ENCODE results near the gene CDS2. TPM values are rescaled to one million over a fixed set of nuclear protein-coding genes. Genes with fewer than 3 reads are reported as not detected.

CDS2 gene
- total and polyA plus RNA-seq, 2 experiments from 2014 or later: 16.8 to 40.8 TPM

GRCh38 chr20:5188736-5189135 is 61.9 kb downstream of the CDS2 start (continued):
- TF ChIP-seq ZNF462 (CRISPR knock-in tag; IDR thresholded peaks at IDR 0.05): no peak
- TF ChIP-seq REST (IDR thresholded peaks at IDR 0.05; ENCODE audit: unreplicated experiment): no peak
- TF ChIP-seq NANOG (IDR thresholded peaks at IDR 0.05; ENCODE audit: borderline replicate concordance): no peak
- TF ChIP-seq STAT1 (IDR thresholded peaks at IDR 0.05; ENCODE audit: unreplicated experiment): no peak
- no peak for TF ChIP-seq JUNB (IDR thresholded peaks at IDR 0.05; ENCODE audit: unreplicated experiment)
- no peak for TF ChIP-seq ZNF114 (CRISPR knock-in tag; IDR thresholded peaks at IDR 0.05)
- TF ChIP-seq EZH2 (IDR thresholded peaks at IDR 0.05; ENCODE audit: low read depth, unreplicated experiment): no peak
